ENCODE measurements around the gene NPB.
A peak's percentile ranks its signal among the peaks of the same experiment; 100 is the strongest.
"Not testable (repeated sequence)": the region's sequence is repeated elsewhere in the genome, so short reads cannot be mapped to it uniquely, and the experiment has no call there.

The NPB gene

GRCh38 chr17:81913394-81914102 is 11.5 kb downstream of the NPB start:
- no peak for DNase-seq

- DNase-seq: no peak
These were observed 12.2 kb downstream of the NPB start for GRCh38 chr17:81914103-81914850.

GRCh38 chr17:81915331-81915730 is 13.3 kb downstream of the NPB start:
- DNase-seq: no peak

- DNase-seq: peak; percentile 74
These were observed 14.4 kb downstream of the NPB start for GRCh38 chr17:81916234-81917001.

- peak; percentile 74 for DNase-seq
These were observed 15.7 kb downstream of the NPB start, which contains the start of gene SIRT7 for GRCh38 chr17:81917565-81918332. Gene SIRT7 (minus strand): TSS chr17:81918176. CDS start chr17:81918131, 45 bp downstream.

- DNase-seq: not testable (repeated sequence)
These were observed 16.3 kb downstream of the NPB start for GRCh38 chr17:81918333-81918669.

GRCh38 chr17:81918832-81919545 is 17.0 kb downstream of the NPB start:
- no peak for DNase-seq

- DNase-seq: no peak
These were observed 18.8 kb downstream of the NPB start for GRCh38 chr17:81920612-81921536.

GRCh38 chr17:81921537-81921862 is 19.5 kb downstream of the NPB start:
- DNase-seq: no peak

GRCh38 chr17:81921996-81922565 is 20.0 kb downstream of the NPB start:
- no peak for DNase-seq

- no peak for DNase-seq
These were observed 20.7 kb downstream of the NPB start for GRCh38 chr17:81922566-81923301.

- DNase-seq: peak; percentile 74
These were observed 21.5 kb downstream of the NPB start for GRCh38 chr17:81923302-81924260.

- DNase-seq: no peak
These were observed 22.8 kb downstream of the NPB start for GRCh38 chr17:81924557-81925532.

GRCh38 chr17:81925860-81926450 is 23.9 kb downstream of the NPB start:
- DNase-seq: no peak

- DNase-seq: peak; percentile 91
These were observed 24.6 kb downstream of the NPB start for GRCh38 chr17:81926451-81927151.

- no peak for DNase-seq
These were observed 25.2 kb downstream of the NPB start for GRCh38 chr17:81927152-81927652.
